Astrocyte (in vitro differentiated cells and primary cell): ENCODE data around the gene AFM. TPM values are rescaled to one million over a fixed set of nuclear protein-coding genes. Genes with fewer than 3 reads are reported as not detected.

Source experiments
- DNase-seq: peaks from one replicate; pipeline ENCODE4 v3.0.0-alpha.2; 2010; ENCODE audit warnings: low read depth
- FAIRE-seq: peaks from 2 replicates; lab custom pipeline; 2011; peaks lifted over from hg19 to GRCh38; lab: Jason Lieb, UNC
- H2AFZ ChIP-seq: 2 replicates; pipeline ENCODE4 v1.6.0; 2012; ENCODE audit warnings: low read depth, low read length, inconsistent platforms
- H3K27ac ChIP-seq: 2 replicates; pipeline ENCODE4 v1.5.1; 2011; ENCODE audit warnings: low read depth, low read length, inconsistent platforms
- H3K27me3 ChIP-seq: 2 replicates; pipeline ENCODE4 v1.6.0; 2011; ENCODE audit warnings: low read length, inconsistent platforms; ENCODE audit not compliant: insufficient read depth
- H3K36me3 ChIP-seq: 2 replicates; pipeline ENCODE4 v1.5.1; 2011; ENCODE audit warnings: low read length, inconsistent platforms; ENCODE audit not compliant: insufficient read depth
- H3K4me1 ChIP-seq: 2 replicates; pipeline ENCODE4 v1.5.1; 2011; ENCODE audit warnings: low read length, inconsistent platforms; ENCODE audit not compliant: insufficient read depth
- H3K4me2 ChIP-seq: 2 replicates; pipeline ENCODE4 v1.6.0; 2012; ENCODE audit warnings: low read length, inconsistent platforms
- H3K4me3 ChIP-seq: 2 replicates; pipeline ENCODE4 v1.5.1; 2011; ENCODE audit warnings: low read depth, mild to moderate bottlenecking, low read length, inconsistent platforms; ENCODE audit not compliant: insufficient read depth
- H3K79me2 ChIP-seq: 2 replicates; pipeline ENCODE4 v1.6.0; 2012; ENCODE audit warnings: mild to moderate bottlenecking, low read length, inconsistent platforms; ENCODE audit not compliant: insufficient read depth
- H3K9ac ChIP-seq: 2 replicates; pipeline ENCODE4 v1.6.0; 2012; ENCODE audit warnings: mild to moderate bottlenecking, low read length, inconsistent platforms
- H3K9me3 ChIP-seq: 2 replicates; pipeline ENCODE4 v1.5.1; 2012; ENCODE audit warnings: low read depth, mild to moderate bottlenecking, low read length, inconsistent platforms; ENCODE audit not compliant: insufficient read depth
- H4K20me1 ChIP-seq: 2 replicates; pipeline ENCODE4 v1.6.0; 2012; ENCODE audit warnings: low read length, inconsistent platforms; ENCODE audit not compliant: insufficient read depth
- H3K27ac Mint-ChIP-seq: one replicate; pipeline ENCODE4 v1.8.0; 2021; ENCODE audit warnings: mild to moderate bottlenecking, mixed read lengths; ENCODE audit not compliant: unreplicated experiment
- H3K27me3 Mint-ChIP-seq: one replicate; pipeline ENCODE4 v1.8.0; 2021; ENCODE audit warnings: low read depth, mixed read lengths; ENCODE audit not compliant: unreplicated experiment
- H3K36me3 Mint-ChIP-seq: one replicate; pipeline ENCODE4 v1.8.0; 2021; ENCODE audit warnings: low read depth, mixed read lengths; ENCODE audit not compliant: unreplicated experiment
- H3K4me1 Mint-ChIP-seq: one replicate; pipeline ENCODE4 v1.8.0; 2021; ENCODE audit warnings: low read depth, mixed read lengths; ENCODE audit not compliant: unreplicated experiment
- H3K4me3 Mint-ChIP-seq: one replicate; pipeline ENCODE4 v1.8.0; 2021; ENCODE audit warnings: mild to moderate bottlenecking, moderate library complexity, mixed read lengths; ENCODE audit not compliant: unreplicated experiment
- H3K9me3 Mint-ChIP-seq: one replicate; pipeline ENCODE4 v1.8.0; 2021; ENCODE audit warnings: mild to moderate bottlenecking, mixed read lengths; ENCODE audit not compliant: unreplicated experiment
- CTCF ChIP-seq: IDR thresholded peaks from 2 replicates; pipeline ENCODE4 v1.5.1; 2011; ENCODE audit warnings: low read depth, mild to moderate bottlenecking, inconsistent platforms, low read length, moderate library complexity; ENCODE audit not compliant: insufficient read depth
- EZH2 ChIP-seq: IDR thresholded peaks from 2 replicates; pipeline ENCODE4 v1.6.1; 2012; ENCODE audit warnings: mild to moderate bottlenecking, low read length, inconsistent platforms; ENCODE audit not compliant: insufficient read depth
- total RNA-seq: library from RNA; stranded (reverse); gene quantifications from 2 replicates; pipeline ENCODE4 v1.2.1, GENCODE V29; 2021

AFM gene
- total RNA-seq, 1 donor from 2014 or later = not detected

DNA sequence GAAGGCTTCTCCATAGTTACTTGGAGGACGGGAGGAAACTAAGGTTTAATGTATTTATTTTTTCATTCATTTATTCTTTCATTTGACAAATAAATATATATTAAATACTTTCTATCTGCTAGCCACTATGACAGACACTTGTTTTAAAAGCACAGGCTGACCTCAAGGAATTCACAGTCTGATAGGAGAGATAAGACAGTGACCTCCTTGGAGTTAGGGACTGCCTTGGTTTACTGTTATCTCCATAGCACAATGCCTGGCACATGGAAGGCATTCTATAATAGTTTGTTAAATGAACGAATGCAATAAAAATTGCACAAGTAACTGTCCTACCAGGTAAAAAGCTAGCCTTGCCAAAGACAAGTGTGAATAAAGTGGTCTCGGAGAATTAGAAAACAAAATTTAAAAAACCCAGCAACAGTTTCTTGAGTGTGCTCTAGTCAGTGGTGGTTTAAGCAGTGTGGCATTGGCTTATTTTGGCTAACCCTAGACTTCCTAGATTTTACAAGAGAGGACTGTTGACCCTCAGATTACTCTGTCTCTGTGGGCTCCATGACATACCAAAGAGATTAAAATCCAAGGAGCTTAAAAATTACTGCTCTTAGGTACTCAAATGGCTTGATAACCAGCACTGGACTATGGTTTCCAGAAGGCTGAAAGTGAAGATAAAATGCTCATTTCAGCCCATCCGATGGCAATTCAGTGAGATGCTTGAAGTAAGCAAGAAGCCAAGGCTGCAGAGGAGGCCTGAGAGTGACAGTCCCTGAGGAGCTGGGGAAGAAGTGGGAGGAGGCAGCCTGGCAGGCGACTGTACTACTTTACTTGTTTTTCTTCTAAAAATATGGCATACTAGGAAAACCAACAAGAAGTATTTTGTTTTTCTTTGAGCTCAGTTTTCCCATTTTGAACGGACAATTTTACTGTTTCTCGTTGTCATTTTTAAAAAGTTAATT, 35.9 kb upstream of the AFM start:
- H2AFZ ChIP-seq = no peak overlapping the region
- H3K4me1 ChIP-seq = peaks cover 14% of the 10 kb centered on the region
- H3K27me3 ChIP-seq = no peaks in the 10 kb centered on the region
- no peaks in the 10 kb centered on the region for H3K9me3 ChIP-seq
- FAIRE-seq (no peak), DNase-seq (no peak)
- H3K4me2 ChIP-seq = no peak overlapping the region
- H3K36me3 ChIP-seq = no peaks in the 10 kb centered on the region
- H4K20me1 ChIP-seq = no peaks in the 10 kb centered on the region
- TF ChIP-seq CTCF (no peak), EZH2 (no peak)
- H3K4me1 Mint-ChIP-seq = peaks cover 20% of the 10 kb centered on the region
- H3K27ac ChIP-seq = no peak overlapping the region
- no peaks in the 10 kb centered on the region for H3K79me2 ChIP-seq
- H3K4me3 Mint-ChIP-seq = no peak overlapping the region
- H3K36me3 Mint-ChIP-seq = no peaks in the 10 kb centered on the region
- H3K27me3 Mint-ChIP-seq = peaks cover 3% of the 10 kb centered on the region
- no peaks in the 10 kb centered on the region for H3K9me3 Mint-ChIP-seq
- H3K27ac Mint-ChIP-seq = no peak overlapping the region
- no peak overlapping the region for H3K9ac ChIP-seq
- no peak overlapping the region for H3K4me3 ChIP-seq

DNA sequence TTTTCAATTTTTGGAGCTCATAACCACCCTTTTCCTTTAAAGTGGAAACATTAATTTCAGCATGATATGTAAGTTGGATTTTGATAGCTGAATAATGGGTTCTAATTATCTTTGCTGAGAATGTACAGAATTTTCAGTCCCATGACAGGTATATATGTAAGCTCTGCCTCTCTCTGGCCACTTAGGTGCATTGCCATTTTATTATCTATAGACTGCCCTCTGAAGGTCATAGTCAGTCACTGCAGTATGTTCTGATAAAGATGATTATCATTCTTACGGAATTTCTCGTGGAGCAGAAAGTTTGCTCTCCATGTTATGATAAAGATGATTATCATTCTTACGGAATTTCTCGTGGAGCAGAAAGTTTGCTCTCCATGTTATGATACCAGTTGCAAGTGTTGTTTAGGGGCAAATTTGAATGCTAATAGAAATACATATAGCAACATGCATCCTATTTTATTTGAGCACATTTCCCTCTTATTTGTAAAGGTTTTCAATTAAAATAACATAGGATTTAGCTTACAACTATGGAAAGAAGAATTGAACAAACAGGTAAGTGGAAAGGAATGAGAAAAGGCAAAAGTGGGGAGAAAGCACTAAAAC, 35.1 kb upstream of the AFM start:
- Histone ChIP-seq H3K27me3 (no peaks in the 10 kb centered on the region), H3K36me3 (no peaks in the 10 kb centered on the region), H3K4me1 (peaks cover 21% of the 10 kb centered on the region), H3K9me3 (no peaks in the 10 kb centered on the region), H3K4me3 (no peak overlapping the region), H3K4me2 (no peak overlapping the region), H3K27ac (no peak overlapping the region), H2AFZ (no peak overlapping the region), H3K79me2 (no peaks in the 10 kb centered on the region), H3K9ac (no peak overlapping the region), H4K20me1 (no peaks in the 10 kb centered on the region)
- no peaks in the 10 kb centered on the region for H3K36me3 Mint-ChIP-seq
- DNase-seq = peak; percentile 26
- no peak for FAIRE-seq
- no peak overlapping the region for H3K4me3 Mint-ChIP-seq
- H3K27me3 Mint-ChIP-seq = peaks cover 3% of the 10 kb centered on the region
- H3K4me1 Mint-ChIP-seq = peaks cover 24% of the 10 kb centered on the region
- no peak for TF ChIP-seq EZH2
- TF ChIP-seq CTCF = peak; percentile 81
- no peak overlapping the region for H3K27ac Mint-ChIP-seq
- H3K9me3 Mint-ChIP-seq = no peaks in the 10 kb centered on the region
